ENCODE results near the gene CXCL9. TPM values are rescaled to one million over a fixed set of nuclear protein-coding genes. Genes with fewer than 3 reads are reported as not detected.

CXCL9 gene
- total RNA-seq, 2 experiments from 2014 or later, result 0.23 to 0.33 TPM

GRCh38 chr4:76035799-76036380, 28.6 kb upstream of the CXCL9 start, which contains the start of gene CXCL11:
CXCL11 (minus strand) TSS chr4:76036070; CDS start chr4:76035987, 83 bp downstream.
- H3K9me3 Mint-ChIP-seq (ENCODE audit: low read depth), result no peaks in the 10 kb centered on the region
- no peak for ATAC-seq
- intact Hi-C loops (cut with DNase I, micrococcal nuclease), result no loop called here
- DNase-seq, result no peak
- H3K36me3 Mint-ChIP-seq (ENCODE audit: low read depth), result no peaks in the 10 kb centered on the region
- no peak within 1 kb of the TSS for H3K4me3 Mint-ChIP-seq
- H3K27ac Mint-ChIP-seq, result no peak within 1 kb of the TSS
- peaks cover 4% of the 10 kb centered on the region for H3K27me3 Mint-ChIP-seq
- H3K4me1 Mint-ChIP-seq, result no peaks in the 10 kb centered on the region
- ChIA-PET CTCF (interaction anchor here (1.3 to 1.4 kb wide), 3 partner anchors 18 to 40 kb away, joined by 4 to 6 read pairs (median 6); no protein-coding TSS in a partner anchor), POLR2A (no interaction called here)

GRCh38 chr4:76035141-76035540, 27.8 kb upstream of the CXCL9 start:
- POLR2A ChIA-PET, result no interaction called here
- CTCF ChIA-PET, result interaction anchor here (1.3 to 1.4 kb wide), 2 partner anchors 18 to 39 kb away, joined by 4 to 6 read pairs; no protein-coding TSS in a partner anchor
- DNase-seq, result no peak

DNA sequence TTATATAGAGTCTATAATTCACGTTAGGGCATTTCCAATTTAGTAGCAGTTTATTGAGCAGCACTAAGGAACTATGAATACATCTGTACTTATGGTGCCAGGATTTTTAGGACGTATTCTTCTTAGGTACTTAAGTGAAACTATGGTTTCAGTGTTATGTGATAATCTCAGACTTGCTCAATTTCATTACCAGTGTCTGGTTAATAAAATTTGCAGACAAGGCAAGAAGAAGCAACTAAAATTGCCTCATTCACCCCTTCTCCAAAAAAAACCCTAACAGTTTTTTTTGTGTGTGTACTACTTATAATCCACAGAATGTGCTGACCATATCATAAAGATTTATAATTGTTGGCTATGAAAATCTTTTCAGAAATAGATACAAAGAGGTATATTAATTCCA, 22.0 kb upstream of the CXCL9 start:
- CTCF ChIA-PET, result interaction anchor here (4.6 kb wide), 1 partner anchor 34 kb away, joined by 20 read pairs; no protein-coding TSS in a partner anchor
- DNase-seq, result no peak
- H3K27me3 Mint-ChIP-seq, result peaks cover 11% of the 10 kb centered on the region
- intact Hi-C loops (cut with DNase I, micrococcal nuclease), result no loop called here
- H3K36me3 Mint-ChIP-seq (ENCODE audit: low read depth), result no peaks in the 10 kb centered on the region
- H3K9me3 Mint-ChIP-seq (ENCODE audit: low read depth), result no peaks in the 10 kb centered on the region
- POLR2A ChIA-PET, result no interaction called here
- no peak overlapping the region for H3K27ac Mint-ChIP-seq
- no peak for ATAC-seq
- H3K4me3 Mint-ChIP-seq, result no peak overlapping the region
- peaks cover 18% of the 10 kb centered on the region for H3K4me1 Mint-ChIP-seq

More at GRCh38 chr4:76035141-76035540, 27.8 kb upstream of the CXCL9 start:
- H3K27me3 Mint-ChIP-seq, result peaks cover 5% of the 10 kb centered on the region
- H3K4me3 Mint-ChIP-seq, result no peak overlapping the region
- intact Hi-C loops (cut with DNase I, micrococcal nuclease), result no loop called here
- H3K9me3 Mint-ChIP-seq (ENCODE audit: low read depth), result no peaks in the 10 kb centered on the region
- no peaks in the 10 kb centered on the region for H3K4me1 Mint-ChIP-seq
- no peak for ATAC-seq
- H3K36me3 Mint-ChIP-seq (ENCODE audit: low read depth), result no peaks in the 10 kb centered on the region
- H3K27ac Mint-ChIP-seq, result no peak overlapping the region

- ATAC-seq, result no peak
- Mint-ChIP-seq H3K36me3 (ENCODE audit: low read depth) (no peaks in the 10 kb centered on the region), H3K4me3 (peak overlapping the region; percentile 31), H3K4me1 (peaks cover 27% of the 10 kb centered on the region), H3K27ac (peak overlapping the region; percentile 11), H3K9me3 (ENCODE audit: low read depth) (no peaks in the 10 kb centered on the region), H3K27me3 (peaks cover 8% of the 10 kb centered on the region)
- DNase-seq, result no peak
- POLR2A ChIA-PET, result no interaction called here
- CTCF ChIA-PET, result interaction anchor here (4.6 kb wide), 1 partner anchor 33 kb away, joined by 20 read pairs; no protein-coding TSS in a partner anchor
- intact Hi-C loops (cut with DNase I, micrococcal nuclease), result no loop called here
These were observed 21.0 kb upstream of the CXCL9 start for GRCh38 chr4:76028350-76028765.

DNA sequence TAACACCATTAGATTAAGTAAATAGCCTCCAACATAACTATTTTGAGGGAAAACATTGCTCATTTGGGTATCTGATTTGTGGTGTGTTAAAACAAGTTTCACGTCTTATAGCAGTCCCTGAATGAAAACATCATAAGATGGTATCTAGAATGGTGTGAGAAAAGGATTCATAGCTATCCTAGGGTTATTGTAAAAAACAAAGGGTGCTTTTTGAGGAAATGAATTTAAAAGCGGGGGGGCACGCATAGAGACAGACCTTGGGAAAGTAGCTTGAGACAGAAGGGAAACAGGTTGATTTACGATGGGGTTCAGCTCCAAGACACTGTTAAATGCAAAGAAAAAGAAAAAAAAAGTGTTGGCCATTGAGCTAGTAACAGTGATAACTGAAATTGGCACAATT, 16.8 kb upstream of the CXCL9 start:
- DNase-seq (no peak), ATAC-seq (peak; percentile 71)
- Mint-ChIP-seq H3K4me3 (no peak overlapping the region), H3K9me3 (ENCODE audit: low read depth) (no peaks in the 10 kb centered on the region), H3K4me1 (peaks cover 34% of the 10 kb centered on the region), H3K36me3 (ENCODE audit: low read depth) (no peaks in the 10 kb centered on the region), H3K27me3 (peaks cover 5% of the 10 kb centered on the region), H3K27ac (peak overlapping the region; percentile 16)
- POLR2A ChIA-PET, result interaction anchor here (1.1 kb wide), 1 partner anchor 34 kb away, joined by 6 read pairs; no protein-coding TSS in a partner anchor
- intact Hi-C loops (cut with DNase I, micrococcal nuclease), result loop anchor here (1.0 to 2.0 kb wide), 2 partner anchors 17 to 34 kb away; no protein-coding TSS in a partner anchor
- CTCF ChIA-PET, result interaction anchor here (1.2 to 2.2 kb wide), 4 partner anchors 27 to 43 kb away, joined by 4 to 10 read pairs (median 6); no protein-coding TSS in a partner anchor

- Mint-ChIP-seq H3K27ac (peak within 1 kb of the TSS; percentile 16), H3K9me3 (ENCODE audit: low read depth) (no peaks in the 10 kb centered on the region), H3K4me1 (peaks cover 30% of the 10 kb centered on the region), H3K27me3 (peaks cover 4% of the 10 kb centered on the region), H3K36me3 (ENCODE audit: low read depth) (no peaks in the 10 kb centered on the region), H3K4me3 (no peak within 1 kb of the TSS)
- ATAC-seq (peak; percentile 67), DNase-seq (no peak)
- POLR2A ChIA-PET, result interaction anchor here (1.1 kb wide), 1 partner anchor 35 kb away, joined by 6 read pairs; no protein-coding TSS in a partner anchor
- intact Hi-C loops (cut with DNase I, micrococcal nuclease), result loop anchor here in 1 of 2 experiments (1.0 kb wide), 1 partner anchor 35 kb away; no protein-coding TSS in a partner anchor
- CTCF ChIA-PET, result interaction anchor here (1.3 to 2.2 kb wide), 2 partner anchors 28 to 44 kb away, joined by 4 to 10 read pairs; no protein-coding TSS in a partner anchor
These were observed 16.1 kb upstream of the CXCL9 start, which contains the start of gene CXCL10 for GRCh38 chr4:76023389-76023788. CXCL10 (minus strand) TSS chr4:76023497; CDS start chr4:76023431, 66 bp downstream.

GRCh38 chr4:76022677-76023076, 15.4 kb upstream of the CXCL9 start:
- POLR2A ChIA-PET, result no interaction called here
- intact Hi-C loops (cut with DNase I, micrococcal nuclease), result loop anchor here in 1 of 2 experiments (1.0 kb wide), 1 partner anchor 36 kb away; no protein-coding TSS in a partner anchor
- H3K36me3 Mint-ChIP-seq (ENCODE audit: low read depth), result no peaks in the 10 kb centered on the region
- no peak overlapping the region for H3K4me3 Mint-ChIP-seq
- no peak for DNase-seq
- CTCF ChIA-PET, result no interaction called here
- no peak overlapping the region for H3K27ac Mint-ChIP-seq
- peaks cover 4% of the 10 kb centered on the region for H3K27me3 Mint-ChIP-seq
- ATAC-seq, result no peak
- no peaks in the 10 kb centered on the region for H3K9me3 Mint-ChIP-seq (ENCODE audit: low read depth)
- peaks cover 24% of the 10 kb centered on the region for H3K4me1 Mint-ChIP-seq

DNA sequence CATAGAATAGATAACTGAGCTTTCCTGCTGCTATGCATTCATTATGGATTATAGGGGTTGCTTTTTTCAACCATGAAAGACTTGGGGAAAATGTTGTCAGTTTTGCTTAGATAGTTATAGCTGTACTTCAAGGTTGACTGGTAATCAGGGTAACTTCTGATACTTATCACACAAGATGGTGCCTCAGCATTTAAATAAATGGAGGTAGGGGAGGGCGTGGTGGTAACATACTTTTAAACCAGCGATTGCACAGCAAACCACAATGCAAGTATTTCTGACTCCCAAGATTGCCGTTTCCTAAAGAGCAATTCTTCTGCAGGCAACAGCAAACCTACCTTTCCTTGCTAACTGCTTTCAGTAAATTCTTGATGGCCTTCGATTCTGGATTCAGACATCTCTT, 14.7 kb upstream of the CXCL9 start:
- peaks cover 22% of the 10 kb centered on the region for H3K4me1 Mint-ChIP-seq
- intact Hi-C loops (cut with DNase I, micrococcal nuclease), result no loop called here
- no peak for ATAC-seq
- DNase-seq, result no peak
- H3K27ac Mint-ChIP-seq, result no peak overlapping the region
- H3K36me3 Mint-ChIP-seq (ENCODE audit: low read depth), result no peaks in the 10 kb centered on the region
- peaks cover 4% of the 10 kb centered on the region for H3K27me3 Mint-ChIP-seq
- POLR2A ChIA-PET, result no interaction called here
- H3K4me3 Mint-ChIP-seq, result no peak overlapping the region
- CTCF ChIA-PET, result no interaction called here
- H3K9me3 Mint-ChIP-seq (ENCODE audit: low read depth), result no peaks in the 10 kb centered on the region

GRCh38 chr4:76017056-76017686, 9.9 kb upstream of the CXCL9 start:
- H3K4me1 Mint-ChIP-seq, result peaks cover 9% of the 10 kb centered on the region
- ChIA-PET CTCF (interaction anchor here (1.5 kb wide), 1 partner anchor 15 kb away, joined by 3 read pairs; no protein-coding TSS in a partner anchor), POLR2A (no interaction called here)

GRCh38 chr4:76016393-76016792, 9.1 kb upstream of the CXCL9 start:
- H3K27ac Mint-ChIP-seq, result no peak overlapping the region
- H3K27me3 Mint-ChIP-seq, result peaks cover 4% of the 10 kb centered on the region
- intact Hi-C loops (cut with DNase I, micrococcal nuclease), result no loop called here
- DNase-seq (peak; percentile 70), ATAC-seq (peak; percentile 89)
- H3K4me3 Mint-ChIP-seq, result no peak overlapping the region
- H3K36me3 Mint-ChIP-seq (ENCODE audit: low read depth), result no peaks in the 10 kb centered on the region
- ChIA-PET CTCF (interaction anchor here (1.5 kb wide), 2 partner anchors 15 to 21 kb away, joined by 3 to 6 read pairs; no protein-coding TSS in a partner anchor), POLR2A (no interaction called here)
- no peaks in the 10 kb centered on the region for H3K9me3 Mint-ChIP-seq (ENCODE audit: low read depth)
- peaks cover 13% of the 10 kb centered on the region for H3K4me1 Mint-ChIP-seq

More at GRCh38 chr4:76017056-76017686, 9.9 kb upstream of the CXCL9 start:
- intact Hi-C loops (cut with DNase I, micrococcal nuclease), result no loop called here
- ATAC-seq, result no peak
- Mint-ChIP-seq H3K9me3 (ENCODE audit: low read depth) (no peaks in the 10 kb centered on the region), H3K27ac (no peak overlapping the region), H3K4me3 (no peak overlapping the region), H3K27me3 (peaks cover 4% of the 10 kb centered on the region), H3K36me3 (ENCODE audit: low read depth) (no peaks in the 10 kb centered on the region)
- DNase-seq, result no peak

DNA sequence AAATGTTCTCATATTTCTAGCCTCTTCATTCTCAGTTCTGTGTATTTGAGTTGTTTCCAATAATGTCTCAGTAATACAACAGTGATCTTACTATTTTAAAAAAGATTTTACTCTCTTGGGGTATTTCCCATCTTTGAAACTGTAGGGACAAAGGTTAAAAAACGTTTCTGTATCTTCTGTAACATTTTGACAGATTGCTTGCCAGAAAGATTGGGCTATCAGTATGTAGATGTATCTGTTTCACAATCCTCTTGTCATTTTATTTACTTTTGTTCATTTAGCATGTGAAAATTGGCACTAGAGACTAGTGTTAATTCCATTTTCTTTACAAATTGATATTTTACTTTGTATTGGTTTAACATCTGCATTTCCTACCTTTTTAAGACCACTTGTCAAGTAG, 6.2 kb upstream of the CXCL9 start:
- H3K27ac Mint-ChIP-seq, result no peak overlapping the region
- H3K9me3 Mint-ChIP-seq (ENCODE audit: low read depth), result no peaks in the 10 kb centered on the region
- peaks cover 4% of the 10 kb centered on the region for H3K27me3 Mint-ChIP-seq
- H3K4me3 Mint-ChIP-seq, result no peak overlapping the region
- DNase-seq (no peak), ATAC-seq (no peak)
- ChIA-PET CTCF (interaction anchor here (1.2 kb wide), 1 partner anchor 18 kb away, joined by 4 read pairs; no protein-coding TSS in a partner anchor), POLR2A (no interaction called here)
- intact Hi-C loops (cut with DNase I, micrococcal nuclease), result no loop called here
- no peaks in the 10 kb centered on the region for H3K36me3 Mint-ChIP-seq (ENCODE audit: low read depth)
- H3K4me1 Mint-ChIP-seq, result peaks cover 13% of the 10 kb centered on the region

Measured in activated CD4-positive, alpha-beta T cell treated with anti-CD3 and anti-CD28 coated beads for 36 hours (primary cell).